ENCODE data around the gene OR2Y1. TPM values are rescaled to one million over a fixed set of nuclear protein-coding genes. Genes with fewer than 3 reads are reported as not detected.
A peak's percentile ranks its signal among the peaks of the same experiment; 100 is the strongest.
"Not testable (repeated sequence)": the region's sequence is repeated elsewhere in the genome, so short reads cannot be mapped to it uniquely, and the experiment has no call there.

Gene OR2Y1
- total and polyA plus RNA-seq, 3 donors from 2014 or later, result not detected

- DNase-seq, result peak; percentile 29
- Histone ChIP-seq H3K27ac (no peak overlapping the region), H3K4me3 (no peak overlapping the region), H3K9me3 (no peaks in the 10 kb centered on the region), H3K27me3 (no peaks in the 10 kb centered on the region), H3K36me3 (ENCODE audit: low read depth, missing control alignments) (no peaks in the 10 kb centered on the region), H3K4me1 (no peaks in the 10 kb centered on the region)
- WGBS, 2 donors, result 44 to 52% methylated on average over 6 of the region's 6 CpGs
- TF ChIP-seq CTCF (IDR thresholded peaks at IDR 0.05) (peak in 2 of 3 experiments; percentile 26 to 59), POLR2A (IDR thresholded peaks at IDR 0.05) (no peak)
- intact Hi-C loops (cut with DNase I; ENCODE audit: low total_unique reads), result no loop called here
Observed at GRCh38 chr5:180718810-180719453, 20.9 kb downstream of the OR2Y1 start.

- no peak for DNase-seq
- H3K27me3 ChIP-seq, result no peaks in the 10 kb centered on the region
- H3K4me1 ChIP-seq, result no peaks in the 10 kb centered on the region
- TF ChIP-seq POLR2A (IDR thresholded peaks at IDR 0.05) (no peak), CTCF (IDR thresholded peaks at IDR 0.05) (no peak)
- intact Hi-C loops (cut with DNase I; ENCODE audit: low total_unique reads), result no loop called here
- no peaks in the 10 kb centered on the region for H3K36me3 ChIP-seq (ENCODE audit: low read depth, missing control alignments)
- 78 to 83% methylated on average over 1 of the region's 1 CpG for WGBS, 2 donors
- H3K4me3 ChIP-seq, result no peak overlapping the region
- no peak overlapping the region for H3K27ac ChIP-seq
- H3K9me3 ChIP-seq, result no peaks in the 10 kb centered on the region
Observed at GRCh38 chr5:180717989-180718388, 21.9 kb downstream of the OR2Y1 start.

DNA sequence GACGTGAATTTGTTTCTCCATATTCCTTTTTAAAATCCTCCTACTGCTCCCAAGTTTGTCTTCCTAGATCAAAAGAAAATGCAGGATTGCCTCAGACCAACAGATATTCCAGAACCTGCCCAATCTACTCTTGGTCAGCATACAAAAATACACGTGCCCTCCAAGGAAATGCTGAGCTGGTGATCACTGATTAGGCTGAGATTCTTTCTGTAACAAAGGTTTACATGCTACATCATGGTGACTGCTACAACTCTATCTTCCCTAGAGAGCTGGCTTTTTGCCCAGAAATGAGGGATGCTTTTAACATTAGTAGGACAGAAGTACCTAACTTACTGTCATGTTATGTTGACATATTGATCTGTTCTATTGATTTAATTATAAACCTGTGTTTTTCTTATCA is 35.5 kb downstream of the OR2Y1 start:
- H3K27ac ChIP-seq, result no peak overlapping the region
- no peaks in the 10 kb centered on the region for H3K9me3 ChIP-seq
- WGBS, 2 donors, result 22 to 24% methylated on average over 2 of the region's 2 CpGs
- no peak for TF ChIP-seq POLR2A (IDR thresholded peaks at IDR 0.05)
- intact Hi-C loops (cut with DNase I; ENCODE audit: low total_unique reads), result no loop called here
- H3K27me3 ChIP-seq, result no peaks in the 10 kb centered on the region
- H3K4me1 ChIP-seq, result peaks cover 5% of the 10 kb centered on the region
- no peak for DNase-seq
- H3K36me3 ChIP-seq (ENCODE audit: low read depth, missing control alignments), result no peaks in the 10 kb centered on the region
- H3K4me3 ChIP-seq, result no peak overlapping the region

DNA sequence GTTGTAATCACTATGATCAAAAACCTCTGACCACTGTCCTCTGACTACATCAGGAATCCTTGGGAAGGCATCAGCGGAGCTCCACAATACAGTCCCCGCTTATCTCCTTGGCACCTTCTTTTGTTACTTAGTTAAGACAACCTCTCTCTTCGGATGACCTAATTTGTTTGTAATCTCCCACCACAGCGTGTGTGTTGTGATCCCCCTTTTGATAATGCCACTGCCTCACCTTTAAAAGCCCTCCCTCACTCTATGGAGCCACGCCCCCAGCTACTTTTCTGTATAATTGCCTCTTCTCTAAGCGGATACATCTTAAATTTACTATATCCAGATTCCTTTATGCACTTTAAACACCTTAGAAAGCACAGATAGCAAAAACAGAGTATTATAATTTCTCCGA is 35.9 kb downstream of the OR2Y1 start:
- Histone ChIP-seq H3K36me3 (ENCODE audit: low read depth, missing control alignments) (no peaks in the 10 kb centered on the region), H3K4me1 (peaks cover 5% of the 10 kb centered on the region), H3K27me3 (no peaks in the 10 kb centered on the region), H3K27ac (no peak overlapping the region), H3K4me3 (no peak overlapping the region), H3K9me3 (no peaks in the 10 kb centered on the region)
- intact Hi-C loops (cut with DNase I; ENCODE audit: low total_unique reads), result no loop called here
- WGBS, 2 donors, result 66 to 68% methylated on average over 7 of the region's 7 CpGs
- TF ChIP-seq CTCF (IDR thresholded peaks at IDR 0.05) (no peak), POLR2A (IDR thresholded peaks at IDR 0.05) (no peak)
- no peak for DNase-seq

DNA sequence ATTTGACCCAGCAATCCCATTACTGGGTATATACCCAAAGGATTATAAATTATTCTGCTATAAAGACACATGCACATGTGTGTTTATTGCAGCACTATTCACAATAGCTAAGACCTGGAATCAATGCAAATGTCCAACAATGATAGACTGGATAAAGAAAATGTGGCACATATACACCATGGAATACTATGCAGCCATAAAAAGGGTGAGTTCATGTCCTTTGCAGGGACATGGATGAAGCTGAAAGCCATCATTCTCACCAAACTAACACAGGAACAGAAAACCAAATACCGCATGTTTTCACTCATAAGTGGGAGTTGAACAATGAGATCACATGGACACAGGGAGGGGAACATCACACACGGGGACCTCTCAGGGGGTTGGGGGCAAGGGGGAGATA is 36.5 kb downstream of the OR2Y1 start:
- WGBS, 2 donors, result 80 to 82% methylated on average over 2 of the region's 2 CpGs
- H3K27me3 ChIP-seq; intact Hi-C loops (cut with DNase I; ENCODE audit: low total_unique reads); H3K9me3 ChIP-seq; H3K4me1 ChIP-seq; H3K4me3 ChIP-seq; H3K36me3 ChIP-seq (ENCODE audit: low read depth, missing control alignments); DNase-seq; H3K27ac ChIP-seq: not testable (repeated sequence)

DNA sequence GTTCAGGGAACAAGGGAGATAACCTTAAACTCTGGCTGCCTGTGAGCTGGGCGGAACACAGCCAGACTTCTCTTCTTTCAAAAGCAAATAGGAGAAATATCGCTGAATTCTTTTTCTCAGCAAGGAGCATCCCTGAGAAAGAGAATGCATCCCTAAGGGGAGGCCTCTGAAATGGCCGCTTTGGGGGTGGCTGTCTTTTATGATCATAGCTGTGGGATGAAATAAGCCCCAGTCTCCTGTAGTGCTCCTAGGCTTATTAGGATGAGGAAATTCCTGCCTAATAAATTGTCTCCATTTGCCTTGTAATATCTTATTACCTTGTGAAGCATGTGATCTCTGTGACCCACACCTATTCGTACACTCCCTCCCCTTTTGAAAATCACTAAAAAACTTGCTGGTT is 39.4 kb downstream of the OR2Y1 start:
- 94 to 96% methylated on average over 4 of the region's 4 CpGs for WGBS, 2 donors
- H3K4me1 ChIP-seq; H3K36me3 ChIP-seq (ENCODE audit: low read depth, missing control alignments); H3K27me3 ChIP-seq; intact Hi-C loops (cut with DNase I; ENCODE audit: low total_unique reads); H3K27ac ChIP-seq; H3K4me3 ChIP-seq; H3K9me3 ChIP-seq; DNase-seq: not testable (repeated sequence)
